ENCODE results near the gene INO80C. TPM values are rescaled to one million over a fixed set of nuclear protein-coding genes. Genes with fewer than 3 reads are reported as not detected.

INO80C gene
- total RNA-seq, 4 donors from 2014 or later = 10.0 to 19.8 (median 15.2) TPM

Other genes with a start within 250 kb of the INO80C start
- 10 to 100 TPM in 1 of 4 donors, 1 to 10 TPM in 3; 5.5 to 18.1 (median 8.0) TPM for gene ZSCAN30, start 207.7 kb downstream of the INO80C start, total RNA-seq
- 10 to 100 TPM; 27.2 to 32.4 (median 30.6) TPM for gene ZNF24, start 153.5 kb downstream of the INO80C start, total RNA-seq
- gene ZNF396, start 120.6 kb downstream of the INO80C start, total RNA-seq = 1 to 10 TPM in 3 of 4 donors, under 1 TPM in 1; 0.30 to 2.1 (median 1.1) TPM
- 100 to 1,000 TPM in 2 of 4 donors, 10 to 100 TPM in 2; 64.4 to 106 (median 93.4) TPM for gene GALNT1, start 83.8 kb upstream of the INO80C start, total RNA-seq

All from lower leg skin (tissue), 4 donors.